ENCODE measurements around the gene OR1S1.

The OR1S1 gene

GRCh38 chr11:58227956-58228615 is 15.6 kb downstream of the OR1S1 start:
- H4K91ac ChIP-seq (ENCODE audit: low read length), result no peak overlapping the region
- no peaks in the 10 kb centered on the region for H3K36me3 ChIP-seq (ENCODE audit: control insufficient read depth in 1 of 2, insufficient read depth in 2 of 2, low read depth in 1 of 2, low read length in 2 of 2)
- H3K9ac ChIP-seq (ENCODE audit: low read length), result no peak overlapping the region
- H2BK5ac ChIP-seq (ENCODE audit: low read depth, low read length, poor library complexity, severe bottlenecking), result no peak overlapping the region
- no peaks in the 10 kb centered on the region for H3K79me1 ChIP-seq (replicated peaks; ENCODE audit: low read length, poor library complexity, severe bottlenecking)
- WGBS, result 88% methylated on average over 32 of the region's 32 CpGs
- no peak overlapping the region for H2AFZ ChIP-seq (ENCODE audit: low read depth, low read length)
- H3K14ac ChIP-seq (ENCODE audit: low read length in 2 of 2), result no peak overlapping the region
- H3K18ac ChIP-seq (ENCODE audit: low read depth in 1 of 2, low read length in 2 of 2), result no peak overlapping the region
- peak overlapping the region in 1 of 2 experiments; percentile 14 for H3K4me3 ChIP-seq (ENCODE audit: insufficient read depth in 1 of 2, low read depth in 1 of 2, low read length in 2 of 2)
- H2BK15ac ChIP-seq (ENCODE audit: low read depth, poor library complexity, severe bottlenecking), result no peak overlapping the region
- H3K27me3 ChIP-seq (ENCODE audit: control insufficient read depth in 1 of 2, insufficient read depth in 1 of 2, low read length in 2 of 2), result no peaks in the 10 kb centered on the region
- no peak overlapping the region for H2AK5ac ChIP-seq (ENCODE audit: low read length, severe bottlenecking)
- H2BK120ac ChIP-seq (ENCODE audit: low read depth, low read length), result no peak overlapping the region
- H3K4me1 ChIP-seq (ENCODE audit: control insufficient read depth, insufficient read depth, low read depth, low read length), result no peaks in the 10 kb centered on the region
- H4K8ac ChIP-seq (ENCODE audit: low read length), result no peak overlapping the region
- H3K9me3 ChIP-seq (ENCODE audit: control insufficient read depth, low read length), result no peaks in the 10 kb centered on the region
- H3K27ac ChIP-seq (ENCODE audit: low read length, poor library complexity, severe bottlenecking), result no peak overlapping the region
- no peak overlapping the region for H2BK12ac ChIP-seq (ENCODE audit: low read length in 2 of 2)
- H3K4me2 ChIP-seq (ENCODE audit: low read length, poor library complexity, severe bottlenecking), result no peak overlapping the region
- no peak for DNase-seq
- H3K4ac ChIP-seq (ENCODE audit: low read depth in 1 of 2, low read length in 2 of 2), result no peak overlapping the region
- H3K23ac ChIP-seq (ENCODE audit: low read length in 2 of 2), result no peak overlapping the region

DNA sequence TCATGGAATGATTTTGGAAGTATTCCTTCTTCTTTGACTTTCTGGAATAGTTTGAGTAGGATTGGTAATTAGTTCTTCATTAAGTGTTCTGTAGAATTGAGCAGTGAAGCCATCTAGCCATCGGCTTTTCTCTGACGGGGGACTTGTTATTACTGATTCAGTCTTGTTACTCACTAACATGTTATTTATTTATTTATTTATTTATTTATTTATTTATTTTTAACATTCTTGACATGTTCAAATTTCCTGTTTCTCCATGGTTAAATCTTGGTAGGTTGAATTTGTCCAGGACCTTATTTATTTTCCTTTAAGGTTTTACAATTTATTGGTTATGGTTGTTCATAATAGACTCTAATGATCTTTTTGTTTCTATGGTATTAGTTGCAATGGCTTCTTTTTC is 31.4 kb downstream of the OR1S1 start:
- no peak overlapping the region for H3K27ac ChIP-seq (ENCODE audit: low read length, poor library complexity, severe bottlenecking)
- no peak overlapping the region for H3K4me2 ChIP-seq (ENCODE audit: low read length, poor library complexity, severe bottlenecking)
- H4K91ac ChIP-seq (ENCODE audit: low read length), result no peak overlapping the region
- H3K4me1 ChIP-seq (ENCODE audit: control insufficient read depth, insufficient read depth, low read depth, low read length), result no peaks in the 10 kb centered on the region
- no peak overlapping the region for H2AFZ ChIP-seq (ENCODE audit: low read depth, low read length)
- no peak overlapping the region for H4K8ac ChIP-seq (ENCODE audit: low read length)
- peaks cover 37% of the 10 kb centered on the region for H3K9me3 ChIP-seq (ENCODE audit: control insufficient read depth, low read length)
- H3K4me3 ChIP-seq (ENCODE audit: insufficient read depth in 1 of 2, low read depth in 1 of 2, low read length in 2 of 2), result no peak overlapping the region
- no peaks in the 10 kb centered on the region for H3K27me3 ChIP-seq (ENCODE audit: control insufficient read depth in 1 of 2, insufficient read depth in 1 of 2, low read length in 2 of 2)
- H3K4ac ChIP-seq (ENCODE audit: low read depth in 1 of 2, low read length in 2 of 2), result no peak overlapping the region
- H3K18ac ChIP-seq (ENCODE audit: low read depth in 1 of 2, low read length in 2 of 2), result no peak overlapping the region
- H3K79me1 ChIP-seq (replicated peaks; ENCODE audit: low read length, poor library complexity, severe bottlenecking), result no peaks in the 10 kb centered on the region
- H2BK5ac ChIP-seq (ENCODE audit: low read depth, low read length, poor library complexity, severe bottlenecking), result no peak overlapping the region
- no peak overlapping the region for H3K23ac ChIP-seq (ENCODE audit: low read length in 2 of 2)
- WGBS, result no CpG with 5 or more reads among the region's 2 CpGs
- H3K9ac ChIP-seq (ENCODE audit: low read length), result no peak overlapping the region
- H3K14ac ChIP-seq (ENCODE audit: low read length in 2 of 2), result no peak overlapping the region
- H2AK5ac ChIP-seq (ENCODE audit: low read length, severe bottlenecking), result no peak overlapping the region
- no peak for DNase-seq
- H2BK12ac ChIP-seq (ENCODE audit: low read length in 2 of 2), result no peak overlapping the region
- no peak overlapping the region for H2BK120ac ChIP-seq (ENCODE audit: low read depth, low read length)
- no peak overlapping the region for H2BK15ac ChIP-seq (ENCODE audit: low read depth, poor library complexity, severe bottlenecking)
- no peaks in the 10 kb centered on the region for H3K36me3 ChIP-seq (ENCODE audit: control insufficient read depth in 1 of 2, insufficient read depth in 2 of 2, low read depth in 1 of 2, low read length in 2 of 2)

DNA sequence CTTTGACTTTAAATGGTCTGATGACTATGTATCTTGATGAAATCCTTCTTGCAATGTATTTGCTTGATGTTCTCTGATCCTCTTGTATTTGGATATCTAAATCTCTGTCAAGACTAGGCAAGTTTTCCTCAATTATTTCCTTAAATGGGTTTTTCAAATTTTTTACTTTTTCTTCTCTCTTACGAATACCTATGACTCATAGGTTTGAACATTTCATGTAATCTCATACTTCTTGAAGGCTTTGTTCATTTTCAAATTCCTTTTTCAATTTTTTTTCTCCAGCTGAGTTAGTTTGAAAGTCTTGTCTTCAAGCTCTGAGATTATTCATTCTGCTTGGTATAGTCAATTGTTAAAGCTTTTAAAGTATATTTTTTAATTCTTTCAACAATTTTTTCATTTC is 42.4 kb downstream of the OR1S1 start:
- no peaks in the 10 kb centered on the region for H3K4me1 ChIP-seq (ENCODE audit: control insufficient read depth, insufficient read depth, low read depth, low read length)
- no peak overlapping the region for H4K91ac ChIP-seq (ENCODE audit: low read length)
- no peak overlapping the region for H3K4me3 ChIP-seq (ENCODE audit: insufficient read depth in 1 of 2, low read depth in 1 of 2, low read length in 2 of 2)
- no peak overlapping the region for H3K18ac ChIP-seq (ENCODE audit: low read depth in 1 of 2, low read length in 2 of 2)
- no peak overlapping the region for H3K9ac ChIP-seq (ENCODE audit: low read length)
- no peak overlapping the region for H2AK5ac ChIP-seq (ENCODE audit: low read length, severe bottlenecking)
- H2BK120ac ChIP-seq (ENCODE audit: low read depth, low read length), result no peak overlapping the region
- H2BK15ac ChIP-seq (ENCODE audit: low read depth, poor library complexity, severe bottlenecking), result no peak overlapping the region
- no CpG with 5 or more reads among the region's 1 CpG for WGBS
- no peak for DNase-seq
- no peak overlapping the region for H3K4ac ChIP-seq (ENCODE audit: low read depth in 1 of 2, low read length in 2 of 2)
- no peak overlapping the region for H4K8ac ChIP-seq (ENCODE audit: low read length)
- no peaks in the 10 kb centered on the region for H3K27me3 ChIP-seq (ENCODE audit: control insufficient read depth in 1 of 2, insufficient read depth in 1 of 2, low read length in 2 of 2)
- H3K9me3 ChIP-seq (ENCODE audit: control insufficient read depth, low read length), result peaks cover 25% of the 10 kb centered on the region
- no peak overlapping the region for H3K14ac ChIP-seq (ENCODE audit: low read length in 2 of 2)
- no peak overlapping the region for H2AFZ ChIP-seq (ENCODE audit: low read depth, low read length)
- no peak overlapping the region for H3K4me2 ChIP-seq (ENCODE audit: low read length, poor library complexity, severe bottlenecking)
- H3K27ac ChIP-seq (ENCODE audit: low read length, poor library complexity, severe bottlenecking), result no peak overlapping the region
- H2BK5ac ChIP-seq (ENCODE audit: low read depth, low read length, poor library complexity, severe bottlenecking), result no peak overlapping the region
- no peaks in the 10 kb centered on the region for H3K79me1 ChIP-seq (replicated peaks; ENCODE audit: low read length, poor library complexity, severe bottlenecking)
- no peak overlapping the region for H3K23ac ChIP-seq (ENCODE audit: low read length in 2 of 2)
- no peaks in the 10 kb centered on the region for H3K36me3 ChIP-seq (ENCODE audit: control insufficient read depth in 1 of 2, insufficient read depth in 2 of 2, low read depth in 1 of 2, low read length in 2 of 2)
- no peak overlapping the region for H2BK12ac ChIP-seq (ENCODE audit: low read length in 2 of 2)

GRCh38 chr11:58259983-58260382 is 47.5 kb downstream of the OR1S1 start:
- no peak overlapping the region for H3K27ac ChIP-seq (ENCODE audit: low read length, poor library complexity, severe bottlenecking)
- 83% methylated on average over 1 of the region's 2 CpGs for WGBS
- H2BK5ac ChIP-seq (ENCODE audit: low read depth, low read length, poor library complexity, severe bottlenecking), result no peak overlapping the region

More at GRCh38 chr11:58259983-58260382, 47.5 kb downstream of the OR1S1 start:
- Histone ChIP-seq H2AFZ (ENCODE audit: low read depth, low read length) (no peak overlapping the region), H3K4me3 (ENCODE audit: insufficient read depth in 1 of 2, low read depth in 1 of 2, low read length in 2 of 2) (no peak overlapping the region), H3K4ac (ENCODE audit: low read depth in 1 of 2, low read length in 2 of 2) (no peak overlapping the region), H3K79me1 (replicated peaks; ENCODE audit: low read length, poor library complexity, severe bottlenecking) (no peaks in the 10 kb centered on the region), H3K4me2 (ENCODE audit: low read length, poor library complexity, severe bottlenecking) (no peak overlapping the region), H3K14ac (ENCODE audit: low read length in 2 of 2) (no peak overlapping the region), H4K91ac (ENCODE audit: low read length) (no peak overlapping the region), H2BK15ac (ENCODE audit: low read depth, poor library complexity, severe bottlenecking) (no peak overlapping the region), H3K23ac (ENCODE audit: low read length in 2 of 2) (no peak overlapping the region), H3K27me3 (ENCODE audit: control insufficient read depth in 1 of 2, insufficient read depth in 1 of 2, low read length in 2 of 2) (no peaks in the 10 kb centered on the region), H2BK120ac (ENCODE audit: low read depth, low read length) (no peak overlapping the region), H4K8ac (ENCODE audit: low read length) (no peak overlapping the region), H2AK5ac (ENCODE audit: low read length, severe bottlenecking) (no peak overlapping the region), H3K9ac (ENCODE audit: low read length) (no peak overlapping the region), H2BK12ac (ENCODE audit: low read length in 2 of 2) (no peak overlapping the region), H3K18ac (ENCODE audit: low read depth in 1 of 2, low read length in 2 of 2) (no peak overlapping the region), H3K36me3 (ENCODE audit: control insufficient read depth in 1 of 2, insufficient read depth in 2 of 2, low read depth in 1 of 2, low read length in 2 of 2) (no peaks in the 10 kb centered on the region), H3K9me3 (ENCODE audit: control insufficient read depth, low read length) (peaks cover 11% of the 10 kb centered on the region), H3K4me1 (ENCODE audit: control insufficient read depth, insufficient read depth, low read depth, low read length) (no peaks in the 10 kb centered on the region)
- DNase-seq, result no peak

All from mesenchymal stem cell (in vitro differentiated cells and primary cell).